CD14-positive monocyte (primary cell): Measurements from ENCODE around the gene KCTD19. TPM values are rescaled to one million over a fixed set of nuclear protein-coding genes. Genes with fewer than 3 reads are reported as not detected.
"Not testable (repeated sequence)": the region's sequence is repeated elsewhere in the genome, so short reads cannot be mapped to it uniquely, and the experiment has no call there.

Source experiments
- DNase-seq, 3 donors: peaks; one replicate each; pipeline ENCODE4 v3.0.0-alpha.2; 2011 to 2022
- H2AFZ ChIP-seq: 2 replicates; pipeline ENCODE4 v1.6.0; 2012; ENCODE audit warnings: mild to moderate bottlenecking, low read depth, low read length, inconsistent platforms; ENCODE audit not compliant: insufficient read depth, poor library complexity, severe bottlenecking
- H3K27ac ChIP-seq, 2 donors: 1 replicate in 1 of 2; 2 replicates in 1 of 2; pipeline ENCODE4 v1.5.1; 2012 to 2013; ENCODE audit warnings: low read length in 2 of 2, control low read depth in 1 of 2, inconsistent platforms in 1 of 2, low read depth in 1 of 2, mild to moderate bottlenecking in 1 of 2
- H3K27me3 ChIP-seq, 2 donors: one replicate each; pipeline versions ENCODE4 v1.6.0 to v1.6.1; 2011 to 2013; ENCODE audit warnings: low read length in 2 of 2; ENCODE audit not compliant: control insufficient read depth in 2 of 2, insufficient read depth in 2 of 2
- H3K36me3 ChIP-seq, 2 donors: replicated peaks in 1 of 2; 1 replicate in 1 of 2; 2 replicates in 1 of 2; pipeline versions ENCODE4 v1.5.1 to v1.6.1; 2012 to 2013; ENCODE audit warnings: low read length in 2 of 2, control low read depth in 1 of 2, inconsistent platforms in 1 of 2, mild to moderate bottlenecking in 1 of 2; ENCODE audit not compliant: insufficient read depth in 2 of 2, control insufficient read depth in 1 of 2
- H3K4me1 ChIP-seq, 2 donors: 1 replicate in 1 of 2; 2 replicates in 1 of 2; pipeline versions ENCODE4 v1.5.1 to v1.6.1; 2012 to 2013; ENCODE audit warnings: low read length in 2 of 2, control low read depth in 1 of 2, inconsistent platforms in 1 of 2, mild to moderate bottlenecking in 1 of 2, moderate library complexity in 1 of 2; ENCODE audit not compliant: insufficient read depth in 2 of 2, control insufficient read depth in 1 of 2
- H3K4me2 ChIP-seq: replicated peaks from 2 replicates; pipeline ENCODE3; 2012; ENCODE audit warnings: low read length, moderate library complexity, mild to moderate bottlenecking; ENCODE audit not compliant: poor library complexity, severe bottlenecking; ENCODE audit errors: extremely low read depth
- H3K4me3 ChIP-seq, 3 experiments: fragments of 200-600 bp in 1 of 3; sonication (generic) in 1 of 3; replicated peaks in 1 of 3; 1 replicate in 2 of 3; 2 replicates in 1 of 3; pipeline ENCODE4 v1.5.1; 2011 to 2013; ENCODE audit warnings: low read length in 3 of 3, mild to moderate bottlenecking in 3 of 3, control low read depth in 2 of 3, low read depth in 2 of 3, inconsistent platforms in 1 of 3, moderate library complexity in 1 of 3
- H3K79me2 ChIP-seq: 2 replicates; pipeline ENCODE4 v1.6.0; 2012; ENCODE audit warnings: mild to moderate bottlenecking, control low read depth, inconsistent platforms, low read length, moderate library complexity; ENCODE audit not compliant: insufficient read depth
- H3K9ac ChIP-seq: 2 replicates; pipeline ENCODE4 v1.6.0; 2017; ENCODE audit warnings: low read length, mild to moderate bottlenecking; ENCODE audit not compliant: insufficient read depth, poor library complexity, severe bottlenecking
- H3K9me3 ChIP-seq, 2 donors: replicated peaks in 1 of 2; 1 replicate in 1 of 2; 2 replicates in 1 of 2; pipeline versions ENCODE4 v1.5.1 to v1.6.1; 2012 to 2013; ENCODE audit warnings: low read length in 2 of 2, control low read depth in 1 of 2; ENCODE audit not compliant: control insufficient read depth in 1 of 2, insufficient read depth in 1 of 2
- H4K20me1 ChIP-seq: 2 replicates; pipeline ENCODE4 v1.6.0; 2012; ENCODE audit warnings: mild to moderate bottlenecking, low read length, control low read depth, moderate library complexity; ENCODE audit not compliant: insufficient read depth
- H3K27ac Mint-ChIP-seq, 7 donors: one replicate each; pipeline ENCODE4 v1.8.0; 2020; ENCODE audit warnings: mild to moderate bottlenecking in 7 of 7, mixed read lengths in 7 of 7, moderate library complexity in 6 of 7, inconsistent platforms in 2 of 7
- H3K27me3 Mint-ChIP-seq, 3 donors: one replicate each; pipeline ENCODE4 v1.8.0; 2021 to 2022; ENCODE audit warnings: low read depth in 3 of 3, mild to moderate bottlenecking in 3 of 3, mixed read lengths in 3 of 3, moderate library complexity in 3 of 3, inconsistent platforms in 1 of 3
- H3K36me3 Mint-ChIP-seq, 2 donors: one replicate each; pipeline ENCODE4 v1.8.0; 2020; ENCODE audit warnings: mixed read lengths in 2 of 2, inconsistent platforms in 1 of 2, mild to moderate bottlenecking in 1 of 2
- H3K4me1 Mint-ChIP-seq: one replicate; pipeline ENCODE4 v1.8.0; 2020; ENCODE audit warnings: mild to moderate bottlenecking, mixed read lengths
- H3K4me3 Mint-ChIP-seq, 2 donors: one replicate each; pipeline ENCODE4 v1.8.0; 2020; ENCODE audit warnings: mild to moderate bottlenecking in 2 of 2, mixed read lengths in 2 of 2, moderate library complexity in 1 of 2
- H3K9me3 Mint-ChIP-seq, 7 donors: one replicate each; pipeline ENCODE4 v1.8.0; 2020 to 2022; ENCODE audit warnings: mixed read lengths in 7 of 7, mild to moderate bottlenecking in 6 of 7, moderate library complexity in 6 of 7, inconsistent platforms in 2 of 7
- WGBS: methylation state at CpG from one replicate; pipeline ENCODE4 v1.1.5; 2013; ENCODE audit warnings: missing lambda C conversion rate; ENCODE audit not compliant: insufficient coverage; 5-methylcytosine and 5-hydroxymethylcytosine counted together
- intact Hi-C, 2 donors: fragments of 100-400 bp; cut with micrococcal nuclease; formaldehyde crosslinking; loops; one replicate each; pipeline versions ENCODE4 v1.15.0 to v1.15.1; 2023
- polyA minus RNA-seq: library from RNA; depleted of rRNA, polyadenylated mRNA; stranded (reverse); fragments of >200 nt; gene quantifications from 2 replicates; pipeline ENCODE4 v1.2.3, GENCODE V29; 2012
- polyA plus RNA-seq, 3 donors: library from polyadenylated mRNA; depleted of rRNA in 1 of 3; unstranded in 2 of 3; stranded (reverse) in 1 of 3; fragments of 300-500 nt in 2 of 3; fragments of >200 nt in 1 of 3; fragmentation: Illumina TruSeq in 2 of 3; gene quantifications; 1 replicate in 2 of 3; 2 replicates in 1 of 3; pipeline ENCODE4 v1.2.3, GENCODE V29; 2012 to 2021
- total RNA-seq, 12 experiments: library from RNA in 1 of 12; stranded (reverse) in 1 of 12; fragments of 120-200 nt in 1 of 12; gene quantifications; one replicate each; pipeline ENCODE4 v1.2.4 and lab custom pipeline; 2013 to 2026; ENCODE audit warnings: mixed read lengths in 6 of 12, inconsistent platforms in 1 of 12
- TF ChIP-seq, protein P1 (sequence below): fragments of 200-600 bp; IDR thresholded peaks from one replicate; pipeline ENCODE4 v1.8.0; 2022; ENCODE audit warnings: antibody characterized with exemption, mild to moderate bottlenecking

The KCTD19 gene
- total RNA-seq (2013): not detected
- polyA plus RNA-seq (not detected), polyA minus RNA-seq (not detected in 2 replicates), total RNA-seq (lab: John Stamatoyannopoulos, UW) (0 to 1.2 (median 0.07) reads per million in 11 experiments)

DNA sequence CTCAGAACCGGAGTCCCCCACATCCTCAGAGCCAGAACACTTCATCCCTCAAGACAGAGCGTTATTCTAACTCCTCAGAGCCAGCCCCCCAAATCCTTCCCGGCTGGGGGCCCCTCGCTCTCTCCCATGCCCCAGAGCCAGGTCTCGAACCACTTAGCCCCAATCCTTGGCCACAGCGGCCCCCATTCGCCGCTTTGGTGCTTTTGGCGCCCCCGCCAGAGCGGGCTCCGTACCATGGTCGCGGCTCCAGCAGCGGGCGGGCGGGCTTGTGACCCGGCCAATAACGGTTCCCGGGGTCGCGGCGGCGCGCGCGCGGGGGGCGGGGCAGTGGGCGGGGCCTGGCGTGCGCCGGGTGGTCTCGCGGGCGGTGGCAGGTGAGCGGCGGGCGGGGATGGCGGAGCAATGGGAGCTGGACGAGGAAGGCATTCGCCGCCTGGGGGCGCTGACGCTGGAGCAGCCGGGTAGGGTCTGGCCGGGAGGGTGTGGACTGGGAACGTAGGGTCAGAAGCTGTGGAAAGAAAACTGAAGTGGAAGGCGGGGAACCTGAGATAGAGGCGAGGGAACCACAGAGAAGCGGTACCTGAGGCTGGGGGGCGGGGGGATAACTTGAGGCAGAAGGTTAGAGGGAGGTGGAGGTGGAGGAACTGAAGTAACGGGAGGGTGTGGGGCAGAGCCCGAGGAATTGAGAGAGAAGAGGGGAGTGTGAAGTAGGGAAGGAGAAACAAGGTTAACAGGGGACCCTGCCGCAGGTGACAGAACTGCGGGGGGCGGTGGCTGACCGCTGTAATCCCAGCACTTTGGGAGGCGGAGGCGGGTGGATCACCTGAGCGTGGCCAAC lies at the start of gene KCTD19, which contains the start of gene LRRC36:
Gene KCTD19 (minus strand): TSS at position 270 of the 838 bp plus-strand sequence. CDS start 34 bp downstream, at position 236.
Gene LRRC36 (plus strand): TSS at position 344 of the 838 bp plus-strand sequence. CDS start 48 bp downstream, at position 392.
- TF ChIP-seq, protein P1, sequence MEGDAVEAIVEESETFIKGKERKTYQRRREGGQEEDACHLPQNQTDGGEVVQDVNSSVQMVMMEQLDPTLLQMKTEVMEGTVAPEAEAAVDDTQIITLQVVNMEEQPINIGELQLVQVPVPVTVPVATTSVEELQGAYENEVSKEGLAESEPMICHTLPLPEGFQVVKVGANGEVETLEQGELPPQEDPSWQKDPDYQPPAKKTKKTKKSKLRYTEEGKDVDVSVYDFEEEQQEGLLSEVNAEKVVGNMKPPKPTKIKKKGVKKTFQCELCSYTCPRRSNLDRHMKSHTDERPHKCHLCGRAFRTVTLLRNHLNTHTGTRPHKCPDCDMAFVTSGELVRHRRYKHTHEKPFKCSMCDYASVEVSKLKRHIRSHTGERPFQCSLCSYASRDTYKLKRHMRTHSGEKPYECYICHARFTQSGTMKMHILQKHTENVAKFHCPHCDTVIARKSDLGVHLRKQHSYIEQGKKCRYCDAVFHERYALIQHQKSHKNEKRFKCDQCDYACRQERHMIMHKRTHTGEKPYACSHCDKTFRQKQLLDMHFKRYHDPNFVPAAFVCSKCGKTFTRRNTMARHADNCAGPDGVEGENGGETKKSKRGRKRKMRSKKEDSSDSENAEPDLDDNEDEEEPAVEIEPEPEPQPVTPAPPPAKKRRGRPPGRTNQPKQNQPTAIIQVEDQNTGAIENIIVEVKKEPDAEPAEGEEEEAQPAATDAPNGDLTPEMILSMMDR: peak; percentile 72
- peaks cover 26 to 32% of the 10 kb centered on the region in 2 donors for H3K4me1 ChIP-seq
- no peak within 1 kb of the TSS for H3K27ac ChIP-seq
- no peaks in the 10 kb centered on the region for H3K9me3 ChIP-seq
- peak within 1 kb of the TSS in 2 of 7 donors; percentile 2 to 83 for H3K27ac Mint-ChIP-seq
- H3K36me3 Mint-ChIP-seq: peaks cover 2 to 3% of the 10 kb centered on the region in 2 donors
- H3K9ac ChIP-seq: peak within 1 kb of the TSS; percentile 11
- 3% methylated on average over 52 of the region's 61 CpGs for WGBS
- H2AFZ ChIP-seq: peak within 1 kb of the TSS; percentile 78
- peak; percentile 21 to 43 (median 26) for DNase-seq
- no peaks in the 10 kb centered on the region for H4K20me1 ChIP-seq
- H3K4me2 ChIP-seq: peak within 1 kb of the TSS; percentile 66
- H3K4me1 Mint-ChIP-seq: peaks cover 29% of the 10 kb centered on the region
- H3K36me3 ChIP-seq: no peaks in the 10 kb centered on the region
- peaks cover 0 to 4% (median 0%) of the 10 kb centered on the region in 7 donors for H3K9me3 Mint-ChIP-seq
- H3K79me2 ChIP-seq: no peaks in the 10 kb centered on the region
- intact Hi-C loops: no loop called here
- H3K27me3 ChIP-seq: peaks cover 0 to 9% of the 10 kb centered on the region in 2 donors
- peak within 1 kb of the TSS; percentile 75 to 94 for H3K4me3 Mint-ChIP-seq
- H3K4me3 ChIP-seq: peak within 1 kb of the TSS in 2 of 3 experiments; percentile 27 to 58
- peaks cover 20 to 23% (median 22%) of the 10 kb centered on the region in 3 donors for H3K27me3 Mint-ChIP-seq

DNA sequence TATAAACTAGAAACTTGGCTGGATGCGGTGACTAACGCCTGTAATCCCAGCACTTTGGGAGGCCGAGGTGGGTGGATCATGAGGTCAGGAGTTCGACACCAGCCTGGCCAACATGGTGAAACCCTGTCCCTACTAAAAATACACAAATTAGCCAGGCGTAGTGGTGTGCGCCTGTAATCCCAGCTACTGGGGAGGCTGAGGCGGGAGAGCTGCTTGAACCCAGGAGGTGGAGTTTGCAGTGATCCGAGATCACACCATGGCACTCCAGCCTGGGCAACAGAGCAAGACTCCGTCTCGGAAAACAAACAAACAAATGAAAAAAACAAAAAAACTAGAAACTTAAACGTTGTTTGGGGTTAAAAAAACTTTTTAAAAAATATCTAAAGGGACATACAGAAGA lies 49.5 kb upstream of the KCTD19 start:
- H3K9me3 Mint-ChIP-seq, H3K27ac ChIP-seq, H3K36me3 ChIP-seq, H3K27ac Mint-ChIP-seq, H3K27me3 ChIP-seq, intact Hi-C loops, H3K4me2 ChIP-seq, H3K9ac ChIP-seq, H3K36me3 Mint-ChIP-seq, H3K79me2 ChIP-seq, H2AFZ ChIP-seq, H3K9me3 ChIP-seq, H3K4me3 Mint-ChIP-seq, H3K4me3 ChIP-seq, H4K20me1 ChIP-seq, H3K27me3 Mint-ChIP-seq, DNase-seq: not testable (repeated sequence)
- WGBS: 100% methylated on average over 1 of the region's 11 CpGs
- H3K4me1 Mint-ChIP-seq: peaks cover 15% of the 10 kb centered on the region
- H3K4me1 ChIP-seq: peaks cover 10 to 11% of the 10 kb centered on the region in 2 donors
